GM18517 (cell line): ENCODE measurements around the gene F8.
"Not testable (repeated sequence)": the region's sequence is repeated elsewhere in the genome, so short reads cannot be mapped to it uniquely, and the experiment has no call there.

Experiments
- ATAC-seq: cut with Tn5 transposase; IDR thresholded peaks from one replicate; pipeline ENCODE4 v1.9.1; 2021; ENCODE audit warnings: mild to moderate bottlenecking, moderate library complexity; ENCODE audit not compliant: unreplicated experiment

F8 gene

DNA sequence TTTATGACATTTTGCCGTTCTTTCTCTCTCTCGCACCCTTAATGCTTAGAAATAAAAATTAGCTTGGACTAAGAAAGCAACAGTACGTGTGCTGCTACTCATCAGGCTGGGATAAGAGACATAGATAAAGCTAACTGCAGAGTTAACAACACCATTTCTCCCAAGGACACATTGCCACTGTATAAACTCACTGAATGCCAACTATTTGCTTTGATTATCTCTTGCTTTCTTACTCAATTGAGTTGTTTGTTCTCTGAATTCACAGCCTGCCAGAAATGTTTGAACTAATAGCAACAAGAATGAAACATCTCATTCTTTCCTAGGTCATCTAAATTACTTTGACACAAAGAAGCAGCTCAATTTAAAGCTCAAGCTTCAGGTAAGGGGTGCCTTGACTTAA, 34.6 kb downstream of the F8 start:
- no peak for ATAC-seq

DNA sequence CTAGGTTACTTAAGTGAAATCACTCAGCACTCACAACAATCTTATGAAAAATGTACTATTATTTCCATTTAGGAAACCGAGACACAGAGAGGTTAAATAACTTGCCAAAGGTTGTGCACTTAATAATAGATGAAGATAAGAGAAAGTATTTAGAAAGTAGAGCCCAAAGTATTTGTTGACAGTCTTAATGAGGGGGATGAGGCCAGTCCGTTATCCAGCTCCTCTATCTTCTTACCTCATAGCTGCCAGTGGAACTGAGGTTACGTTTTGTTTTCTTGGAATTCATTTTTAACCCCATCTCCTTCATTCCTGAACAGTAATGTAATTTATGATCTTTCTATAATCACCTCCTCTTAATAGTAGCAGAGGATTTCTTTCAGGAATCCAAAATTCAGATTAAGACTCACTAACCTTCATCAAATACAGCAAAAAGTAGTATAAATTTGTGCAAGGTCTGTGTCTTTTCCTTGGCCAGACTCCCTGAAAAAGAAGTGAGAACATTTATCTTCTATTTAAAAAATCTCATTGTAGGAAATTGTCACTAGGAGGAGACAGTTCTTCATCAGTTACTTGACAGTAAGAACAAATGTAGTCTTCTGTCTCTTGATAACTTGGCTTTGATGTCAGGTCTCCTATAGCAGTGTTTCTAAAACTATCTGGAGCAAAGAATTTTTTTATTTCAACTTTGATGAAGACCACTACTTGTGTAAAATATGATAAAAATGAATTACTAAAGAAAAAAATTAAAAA, 35.5 kb downstream of the F8 start:
- no peak for ATAC-seq

DNA sequence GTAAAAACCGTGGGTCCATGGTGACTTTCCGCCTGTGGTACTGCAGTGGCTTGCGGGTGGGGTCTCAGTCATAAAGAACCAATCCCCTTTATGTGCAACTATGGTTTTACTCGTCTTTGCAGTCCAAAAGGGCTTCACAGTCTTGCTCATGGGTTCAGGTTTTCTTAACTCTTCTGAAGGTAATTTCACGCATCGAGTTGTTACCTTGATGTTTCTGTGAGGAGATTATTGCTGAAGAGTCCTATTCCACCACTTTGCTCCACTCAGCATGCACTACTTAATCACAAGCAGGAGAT, 41.5 kb downstream of the F8 start:
- no peak for ATAC-seq

DNA sequence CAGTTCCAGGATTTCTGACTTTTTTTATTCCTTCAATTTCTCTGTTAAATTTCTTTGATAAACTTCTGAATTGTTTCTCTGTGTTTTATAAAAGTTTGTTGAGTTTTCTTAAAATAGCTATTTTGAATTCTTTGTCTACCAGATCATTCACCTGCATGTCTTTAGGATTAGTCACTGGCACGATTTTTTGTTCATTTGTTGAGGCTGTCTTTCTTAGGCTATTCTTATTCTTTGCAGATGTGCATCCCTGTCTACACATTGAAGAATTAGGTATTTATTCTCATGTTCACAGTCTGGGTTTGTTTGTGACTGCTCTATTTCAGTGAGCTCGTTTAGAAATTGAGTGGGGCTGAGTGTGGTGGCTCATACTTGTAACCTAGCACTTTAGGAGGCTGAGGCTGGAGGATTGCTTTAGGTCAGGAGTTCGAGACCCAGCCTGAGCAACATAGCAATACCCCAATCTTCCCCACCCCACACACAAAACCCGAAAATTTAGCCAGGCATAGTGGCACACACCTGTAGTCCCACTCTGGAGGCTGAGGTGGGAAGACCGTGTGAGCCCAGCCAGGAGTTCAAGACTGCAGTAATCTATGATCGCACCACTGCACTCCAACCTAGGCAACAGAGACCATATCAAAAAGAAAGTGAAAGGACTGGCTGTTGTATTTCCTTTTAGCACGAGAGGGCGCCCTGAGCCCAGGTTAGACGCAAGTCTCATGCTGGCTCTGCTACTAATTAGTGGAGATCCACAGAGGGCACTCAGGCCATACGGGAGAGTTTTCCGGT, 42.0 kb downstream of the F8 start:
- ATAC-seq: peak; percentile 99

DNA sequence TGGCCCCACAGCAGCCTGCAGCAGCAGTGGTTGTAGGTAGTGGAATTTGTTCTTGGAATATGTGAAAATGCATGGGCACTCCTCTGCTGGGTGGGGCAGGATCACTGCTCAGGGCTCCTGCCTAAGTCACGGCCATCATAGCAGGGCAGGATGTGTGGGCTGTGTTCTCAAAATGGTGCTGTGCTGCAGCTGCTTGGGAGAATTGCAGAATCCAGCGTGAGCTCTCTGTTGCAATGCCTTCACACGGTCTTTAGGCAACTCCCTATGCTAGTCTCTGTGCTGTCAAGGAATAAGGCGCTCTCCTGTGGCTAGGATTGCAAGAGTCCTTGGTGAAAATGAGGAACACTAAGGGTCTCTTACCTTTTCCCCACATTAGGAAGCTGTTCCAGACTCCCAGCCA, 42.9 kb downstream of the F8 start:
- no peak for ATAC-seq

DNA sequence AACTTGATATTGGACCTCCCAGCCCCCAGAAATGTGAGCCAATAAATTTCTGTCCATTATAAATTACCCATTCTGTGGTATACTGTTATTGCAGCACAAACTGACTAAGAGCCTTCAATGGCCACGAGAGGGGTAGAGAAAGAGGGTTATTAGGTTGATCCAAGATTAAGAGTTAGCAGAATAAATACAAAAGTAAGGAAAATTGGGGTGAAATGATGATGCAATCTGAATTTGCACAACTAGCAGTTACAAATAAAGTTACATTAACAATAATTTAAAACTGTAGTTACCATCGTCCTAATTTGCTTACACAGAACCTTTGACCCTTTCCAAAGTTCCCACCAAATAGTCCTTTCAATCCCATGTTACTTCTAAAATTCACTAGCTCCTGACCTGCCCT, 54.2 kb downstream of the F8 start:
- ATAC-seq: no peak

DNA sequence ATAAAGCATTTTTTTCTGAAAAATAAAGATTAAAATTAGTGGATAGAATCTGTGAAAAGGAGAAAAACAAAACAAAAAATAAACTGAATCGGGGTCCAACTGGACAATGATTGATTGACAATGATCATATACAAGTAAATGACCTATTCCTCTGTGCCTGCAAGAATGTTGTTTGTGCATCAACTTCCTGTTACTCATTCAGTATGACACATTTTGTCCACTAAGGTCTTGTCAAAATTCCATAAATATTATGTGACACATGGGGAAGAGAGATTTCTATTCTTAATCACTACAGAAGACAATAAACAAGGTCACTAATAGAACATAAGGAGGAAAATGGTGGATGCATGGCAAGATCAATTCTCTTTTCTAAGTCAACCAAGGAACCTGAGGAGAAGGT, 54.9 kb downstream of the F8 start:
- no peak for ATAC-seq

DNA sequence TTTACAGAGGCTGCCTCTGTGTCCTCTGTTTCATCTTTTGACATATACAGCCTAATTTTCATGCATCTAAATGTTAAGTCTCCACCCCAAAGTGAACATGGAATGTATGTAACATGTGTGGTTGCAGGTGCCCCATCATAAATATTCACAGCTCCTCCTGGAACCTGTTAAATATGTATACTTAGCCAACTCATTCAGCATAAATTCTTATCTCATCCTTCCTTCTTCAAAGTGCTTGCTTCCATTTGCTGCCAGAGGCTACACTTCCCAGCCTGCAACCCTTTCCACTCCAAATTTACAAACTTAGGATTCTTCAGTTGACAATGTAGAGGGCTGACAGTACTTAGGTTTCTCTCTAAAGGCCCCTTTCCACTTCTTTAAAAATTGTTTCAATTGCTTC, 60.6 kb downstream of the F8 start:
- ATAC-seq: no peak

DNA sequence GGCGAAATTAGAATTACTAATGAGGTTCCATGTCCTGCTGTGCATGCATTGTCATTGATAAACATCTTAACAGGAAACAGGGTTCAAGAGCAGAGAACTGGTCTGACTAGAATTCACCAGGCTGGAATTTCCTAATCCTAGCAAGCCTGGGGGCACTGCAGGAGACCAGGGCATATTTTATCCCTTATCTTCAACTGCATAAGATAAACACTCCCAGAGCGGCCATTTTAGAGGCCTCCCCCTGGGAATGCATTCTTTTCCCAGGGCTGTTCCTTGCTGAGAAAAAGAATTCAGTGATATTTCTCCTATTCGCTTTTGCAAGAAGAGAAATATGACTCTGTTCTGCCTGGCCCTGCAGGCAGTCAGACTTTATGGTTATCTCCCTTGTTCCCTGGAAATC, 66.7 kb downstream of the F8 start:
- ATAC-seq: not testable (repeated sequence)

DNA sequence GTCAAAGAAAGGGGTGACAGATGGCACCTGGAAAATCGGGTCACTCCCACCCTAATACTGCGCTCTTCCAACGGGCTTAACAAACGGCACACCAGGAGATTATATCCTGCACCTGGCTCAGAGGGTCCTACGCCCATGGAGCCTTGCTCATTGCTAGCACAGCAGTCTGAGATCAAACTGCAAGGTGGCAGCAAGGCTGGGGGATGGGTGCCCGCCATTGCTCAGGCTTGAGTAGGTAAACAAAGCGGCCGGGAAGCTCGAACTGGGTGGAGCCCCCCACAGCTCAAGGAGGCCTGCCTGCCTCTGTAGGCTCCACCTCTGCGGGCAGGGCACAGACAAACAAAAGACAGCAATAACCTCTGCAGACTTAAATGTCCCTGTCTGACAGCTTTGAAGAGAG, 83.3 kb downstream of the F8 start:
- not testable (repeated sequence) for ATAC-seq

DNA sequence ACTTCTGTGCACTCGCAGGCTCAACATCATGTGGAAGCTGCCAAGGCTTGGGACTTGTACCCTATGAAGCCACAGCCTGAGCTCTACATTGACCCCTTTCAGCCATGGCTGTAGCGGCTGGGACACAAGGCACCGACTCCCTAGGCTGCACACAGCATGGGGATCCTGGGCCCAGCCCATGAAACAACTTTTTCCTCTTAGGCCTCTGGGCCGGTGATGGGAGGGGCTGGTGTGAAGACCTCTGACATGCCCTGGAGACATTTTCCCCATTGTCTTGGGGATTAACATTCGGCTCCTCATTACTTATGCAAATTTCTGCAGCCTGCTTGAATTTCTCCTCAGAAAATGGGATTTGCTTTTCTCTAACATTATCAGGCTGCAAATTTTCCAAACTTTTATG, 97.8 kb downstream of the F8 start:
- ATAC-seq: not testable (repeated sequence)

DNA sequence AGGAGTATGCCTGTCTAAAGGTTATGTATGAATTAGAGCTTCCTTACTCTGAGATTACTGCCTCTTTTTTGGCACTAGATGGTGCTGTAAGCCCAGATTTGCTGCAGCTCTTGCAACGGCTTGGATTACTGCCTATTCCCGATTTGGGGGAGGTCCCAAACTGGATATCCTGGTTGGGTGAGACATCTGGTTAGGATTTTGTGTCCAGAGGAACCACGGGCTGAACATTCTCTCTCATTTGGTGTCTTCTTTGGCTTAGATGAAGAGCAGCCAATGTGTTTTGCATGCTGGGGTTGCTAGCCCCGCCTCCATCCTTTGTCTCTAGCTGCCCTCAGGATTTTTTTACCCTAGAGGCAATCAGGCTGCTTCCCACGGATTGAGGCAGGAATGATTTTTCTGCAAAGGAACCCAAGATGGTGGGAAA, 104.5 kb downstream of the F8 start:
- ATAC-seq: peak; percentile 59

DNA sequence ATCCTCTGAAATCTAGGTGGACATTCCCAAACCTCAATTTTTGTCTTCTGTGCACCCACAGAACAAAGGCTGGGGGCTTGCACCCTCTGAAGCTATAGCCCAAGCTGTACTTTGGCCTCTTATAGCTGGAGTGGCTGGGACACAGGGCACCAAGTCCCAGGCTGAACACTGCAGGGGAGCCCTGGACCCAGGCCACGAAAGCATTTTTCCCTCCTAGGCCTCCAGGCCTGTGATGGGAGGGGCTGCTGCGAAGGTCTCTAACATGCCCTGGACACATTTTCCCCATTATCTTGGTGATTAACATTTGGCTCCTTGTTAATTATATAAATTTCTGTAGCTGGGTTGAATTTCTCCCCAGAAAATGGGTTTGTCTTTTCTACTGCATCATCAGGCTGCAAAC, 108.5 kb downstream of the F8 start:
- no peak for ATAC-seq

DNA sequence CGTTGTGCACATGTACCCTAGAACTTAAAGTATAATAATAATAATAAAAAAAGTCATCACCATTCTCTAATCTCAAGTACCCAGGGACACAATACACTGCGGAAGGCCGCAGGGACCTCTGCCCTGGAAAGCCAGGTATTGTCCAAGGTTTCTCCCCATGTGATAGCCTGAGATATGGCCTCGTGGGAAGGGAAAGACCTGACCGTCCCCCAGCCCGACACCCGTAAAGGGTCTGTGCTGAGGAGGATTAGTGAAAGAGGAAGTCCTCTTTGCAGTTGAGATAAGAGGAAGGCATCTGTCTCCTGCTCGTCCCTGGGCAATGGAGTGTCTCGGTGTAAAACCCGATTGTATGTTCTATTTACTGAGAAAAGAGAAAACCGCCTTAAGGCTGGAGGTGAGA, 112.0 kb downstream of the F8 start:
- ATAC-seq: not testable (repeated sequence)

DNA sequence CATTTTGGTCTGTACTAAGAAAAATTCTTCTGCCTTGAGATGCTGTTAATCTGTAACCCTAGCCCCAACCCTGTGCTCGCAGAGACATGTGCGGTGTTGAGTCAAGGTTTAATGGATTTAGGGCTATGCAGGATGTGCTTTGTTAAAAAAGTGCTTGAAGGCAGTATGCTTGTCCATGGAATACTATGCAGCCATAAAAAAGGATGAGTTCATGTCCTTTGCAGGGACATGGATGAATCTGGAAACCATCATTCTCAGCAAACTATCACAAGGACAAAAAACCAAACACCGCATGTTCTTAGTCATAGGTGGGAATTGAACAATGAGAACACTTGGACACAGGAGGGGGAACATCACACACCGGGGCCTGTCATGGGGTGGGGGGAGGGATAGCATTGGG, 112.5 kb downstream of the F8 start:
- ATAC-seq: not testable (repeated sequence)

DNA sequence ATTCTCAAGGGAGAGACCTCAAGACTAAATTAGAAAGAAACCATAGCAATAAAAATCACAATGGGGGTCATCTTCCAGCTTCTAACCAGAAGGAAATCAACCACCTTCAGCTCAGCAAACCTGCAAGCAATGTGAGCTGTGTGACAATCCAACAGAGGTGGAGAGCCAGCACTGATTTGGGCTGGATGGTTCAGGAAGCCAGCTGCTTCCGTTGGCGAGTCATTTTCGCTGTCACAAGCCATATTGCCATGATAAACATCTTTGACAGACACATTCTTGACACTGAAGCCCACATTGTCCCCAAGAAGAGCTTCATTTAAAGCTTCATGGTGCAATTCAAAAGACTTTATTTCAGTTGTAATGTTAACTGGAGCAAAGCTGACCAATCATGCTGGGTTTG, 113.7 kb downstream of the F8 start:
- no peak for ATAC-seq

DNA sequence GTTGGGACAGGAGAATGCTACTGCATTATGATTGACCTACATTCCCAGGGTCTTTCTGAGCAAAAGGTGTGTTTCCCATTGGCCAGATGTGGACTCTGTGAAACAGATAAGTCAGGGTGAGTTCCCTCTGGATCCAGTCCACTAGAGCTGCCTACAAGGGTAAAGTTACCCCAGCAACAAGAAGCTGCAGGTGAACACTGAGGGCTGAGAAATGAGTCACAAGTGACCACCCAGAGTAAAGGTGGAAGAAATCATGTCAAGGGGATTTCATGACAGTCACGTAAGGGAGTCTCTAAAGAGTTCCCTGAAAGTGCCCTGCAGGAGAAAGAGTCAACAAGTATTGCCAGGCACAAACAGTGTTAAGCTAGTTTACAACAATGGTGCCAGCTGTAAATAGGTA, 120.1 kb downstream of the F8 start:
- ATAC-seq: no peak

DNA sequence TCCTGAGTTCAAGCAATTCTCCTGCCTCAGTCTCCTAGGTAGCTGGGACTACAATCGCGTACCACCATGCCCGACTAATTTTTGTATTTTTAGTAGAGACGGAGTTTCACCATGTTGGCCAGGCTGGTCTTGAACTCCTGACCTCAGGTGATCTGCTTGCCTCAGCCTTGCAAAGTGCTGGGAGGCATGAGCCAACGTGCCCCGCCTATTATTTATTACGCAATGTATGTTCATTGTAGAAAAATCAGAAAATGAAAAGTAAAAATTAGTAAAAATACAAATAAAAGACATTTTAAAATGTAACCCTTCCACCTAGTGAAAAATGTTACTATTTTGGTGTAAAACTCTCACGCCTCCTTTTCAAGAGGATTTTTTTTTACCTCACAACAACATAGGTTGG, 122.2 kb downstream of the F8 start:
- ATAC-seq: no peak

DNA sequence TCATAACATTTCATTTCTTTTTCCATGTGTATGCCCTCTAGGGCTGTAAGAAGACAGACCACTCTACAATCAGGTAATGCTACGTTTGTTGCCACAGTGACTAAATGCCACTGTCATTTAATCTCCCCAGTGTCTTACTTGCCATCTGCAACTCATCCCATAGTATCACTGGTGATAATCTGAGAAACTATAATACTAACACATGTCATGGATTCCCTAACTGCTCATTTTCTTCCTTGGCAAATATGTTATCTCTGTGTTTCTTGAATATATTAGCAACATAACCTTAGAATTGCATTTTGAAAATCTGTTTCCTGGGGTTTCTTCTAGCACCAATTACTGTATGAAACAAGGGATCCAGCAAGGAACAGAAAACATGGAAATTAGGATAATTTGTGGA, 130.2 kb downstream of the F8 start:
- ATAC-seq: no peak

DNA sequence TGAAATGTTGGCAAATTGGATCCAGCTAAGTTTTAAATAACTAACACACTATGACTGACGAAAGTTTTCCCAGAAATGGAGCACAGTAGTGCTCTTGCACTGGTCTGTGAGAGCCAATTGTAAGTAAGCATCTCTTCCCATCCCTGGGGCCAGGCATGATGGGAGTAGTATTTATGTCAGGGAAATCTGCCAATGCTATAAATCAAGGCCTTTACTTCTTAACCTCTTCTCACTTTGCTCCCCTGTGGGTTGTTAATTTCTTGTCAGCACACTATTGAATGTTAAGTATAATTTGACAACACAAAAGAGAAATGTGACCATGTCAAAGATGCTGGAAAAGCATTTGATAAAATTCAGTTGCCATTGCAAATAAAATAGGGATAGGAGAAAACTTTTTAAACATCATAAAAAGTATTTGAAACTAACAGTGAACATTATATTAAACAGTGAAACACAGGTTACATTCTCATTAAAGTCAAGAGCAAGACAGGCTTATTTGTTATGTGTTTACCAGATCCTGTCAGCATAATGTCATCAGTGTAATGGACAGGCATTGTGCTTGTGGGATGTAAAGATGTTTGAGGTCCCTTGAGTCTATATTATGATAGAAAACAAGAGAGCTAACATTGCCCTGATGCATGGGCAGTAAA, 131.4 kb downstream of the F8 start:
- ATAC-seq: no peak

DNA sequence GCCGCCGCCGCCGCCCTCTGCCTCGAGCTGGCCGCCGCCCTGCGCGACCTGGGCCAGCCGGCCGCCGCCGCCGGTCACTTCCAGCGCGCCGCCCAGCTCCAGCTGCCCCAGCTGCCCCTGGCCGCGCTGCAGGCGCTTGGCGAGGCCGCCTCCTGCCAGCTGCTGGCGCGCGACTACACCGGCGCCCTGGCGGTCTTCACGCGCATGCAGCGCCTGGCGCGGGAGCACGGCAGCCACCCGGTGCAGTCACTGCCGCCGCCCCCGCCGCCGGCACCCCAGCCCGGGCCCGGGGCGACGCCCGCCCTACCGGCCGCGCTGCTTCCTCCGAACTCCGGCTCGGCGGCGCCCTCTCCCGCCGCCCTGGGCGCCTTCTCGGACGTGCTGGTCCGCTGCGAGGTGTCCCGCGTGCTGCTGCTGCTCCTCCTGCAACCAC, 135.7 kb downstream of the F8 start:
- peak; percentile 40 for ATAC-seq
